GM21390 (cell line): ENCODE data around the gene PRADC1.
"Not testable (repeated sequence)": the region's sequence is repeated elsewhere in the genome, so short reads cannot be mapped to it uniquely, and the experiment has no call there.

Experiments used
- ATAC-seq: cut with Tn5 transposase; IDR thresholded peaks from one replicate; pipeline ENCODE4 v1.9.1; 2021; ENCODE audit not compliant: unreplicated experiment

PRADC1 gene

DNA sequence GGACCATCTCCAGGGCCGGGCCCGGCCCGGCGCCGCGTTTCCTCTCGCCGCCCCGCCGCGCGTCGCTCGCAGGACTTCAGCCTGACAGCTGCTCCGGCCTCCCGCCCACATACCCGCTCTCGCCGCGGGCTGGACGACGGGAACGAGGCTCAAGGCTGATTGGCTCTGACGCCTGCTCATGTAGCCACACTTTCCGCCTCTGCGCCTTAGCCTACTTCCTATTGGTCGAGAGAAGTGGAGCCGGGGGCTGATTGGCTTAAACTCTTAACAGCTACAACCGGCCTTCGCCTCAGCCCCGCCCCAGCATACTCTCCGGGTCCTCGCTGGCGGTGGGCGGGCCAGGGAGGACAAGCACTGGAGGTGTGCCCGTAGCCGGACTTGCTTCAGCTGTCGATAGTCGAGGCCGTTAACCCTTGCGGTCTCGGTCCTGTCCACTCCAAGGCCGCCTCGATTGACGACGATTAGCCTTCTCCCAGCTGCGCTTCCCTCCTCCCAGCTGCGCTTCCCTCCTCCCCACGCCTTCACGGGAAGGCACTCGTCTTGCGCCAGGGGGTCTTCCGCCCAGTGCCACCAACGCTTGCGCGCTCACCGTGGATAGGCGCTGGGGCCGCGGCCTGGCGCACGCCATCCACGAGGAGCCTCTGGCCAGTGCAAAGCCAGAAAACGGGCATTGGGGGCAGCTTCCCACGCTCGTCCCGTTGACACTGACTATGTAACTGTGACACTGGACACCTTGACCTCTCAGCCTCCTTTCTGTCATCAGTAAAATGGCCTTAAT is at the start of gene PRADC1:
Gene PRADC1, minus strand, starts transcription at position 86 of the 778 bp plus-strand sequence. Its CDS starts 79 bp downstream, at position 7.
- peak; percentile 89 for ATAC-seq

DNA sequence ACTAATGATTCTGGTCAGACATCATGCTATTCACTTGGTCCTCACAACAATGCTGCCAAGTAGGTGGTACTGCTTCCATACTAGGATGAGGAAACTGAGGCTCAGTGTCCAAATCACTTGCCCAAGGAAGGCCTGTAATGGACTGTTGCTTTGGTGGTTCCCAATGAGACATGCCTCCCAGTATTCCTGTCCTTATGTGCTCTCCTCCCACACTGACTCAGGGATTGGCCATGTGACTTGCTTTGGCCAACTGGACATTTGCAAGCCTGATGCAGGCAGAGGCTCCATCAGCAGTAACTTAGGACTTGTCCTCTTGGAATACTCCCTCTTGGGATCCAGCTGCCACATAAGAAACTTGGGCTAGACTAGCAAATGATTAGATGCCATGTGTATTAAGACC is 48.2 kb upstream of the PRADC1 start:
- ATAC-seq: no peak

- ATAC-seq: no peak
These were observed 46.8 kb upstream of the PRADC1 start for GRCh38 chr2:73279852-73280251.

- no peak for ATAC-seq
These were observed 39.2 kb upstream of the PRADC1 start for GRCh38 chr2:73272270-73272669.

DNA sequence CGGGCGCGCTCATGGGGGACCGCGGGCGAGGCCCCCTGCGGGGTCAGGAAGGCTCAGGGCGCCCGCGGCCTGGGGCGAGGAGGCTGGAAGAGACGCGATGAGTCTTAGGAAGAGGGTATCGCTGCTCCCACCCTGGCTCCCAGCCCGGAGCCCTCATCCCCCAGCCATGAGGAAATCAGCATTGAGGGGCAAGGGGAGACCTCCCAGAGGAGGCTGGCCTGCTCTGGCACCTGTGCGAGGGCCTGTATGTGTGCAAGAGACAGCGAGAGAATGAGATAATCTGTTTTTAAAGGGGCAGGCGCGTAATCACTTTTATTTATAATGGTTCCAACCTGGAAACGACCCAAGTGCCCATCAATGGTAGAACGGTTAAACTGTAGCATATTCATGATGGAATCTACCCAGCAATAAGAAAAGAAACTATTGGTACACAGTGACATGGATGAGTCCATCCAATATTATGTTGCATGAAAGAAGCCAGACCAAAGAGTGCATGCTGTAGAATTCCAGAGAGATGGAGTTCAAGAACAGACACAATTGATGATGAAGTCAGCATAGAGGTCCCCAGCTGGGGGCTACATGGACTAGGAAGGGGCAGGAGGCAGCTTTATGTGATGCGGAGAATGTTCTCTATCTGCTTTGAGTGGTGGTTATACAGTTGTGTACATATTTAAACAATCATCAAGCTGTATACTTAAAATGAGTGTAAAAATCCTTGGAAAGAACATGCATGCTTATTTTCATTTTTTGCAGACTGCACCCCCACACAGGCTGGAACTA is 36.8 kb upstream of the PRADC1 start:
- ATAC-seq: no peak

GRCh38 chr2:73268830-73269685 is 36.0 kb upstream of the PRADC1 start:
- no peak for ATAC-seq

DNA sequence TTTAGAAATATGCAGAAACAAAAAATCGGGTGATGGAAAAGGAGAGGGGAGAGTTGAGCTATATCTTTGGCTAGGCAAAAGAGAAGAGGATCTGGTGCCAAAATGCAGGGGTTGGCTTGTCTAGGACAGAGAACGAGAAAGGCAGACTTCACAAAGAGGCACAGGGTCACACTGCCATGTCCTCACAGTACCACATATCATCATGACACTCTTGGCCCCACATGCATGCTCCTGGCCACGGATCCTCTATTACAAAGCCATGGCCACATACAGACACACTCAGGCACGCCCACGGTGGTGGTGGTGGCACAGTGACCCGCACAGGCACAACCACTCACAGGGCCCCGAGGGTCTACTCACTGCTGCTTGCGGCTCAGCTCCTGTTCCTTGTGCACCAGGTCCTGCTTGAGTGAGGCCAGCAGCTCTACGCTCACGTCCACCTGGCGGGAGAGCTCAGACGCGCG is 35.4 kb upstream of the PRADC1 start:
- no peak for ATAC-seq

- ATAC-seq: no peak
These were observed 34.0 kb upstream of the PRADC1 start for GRCh38 chr2:73267008-73267407.

- no peak for ATAC-seq
These were observed 33.2 kb upstream of the PRADC1 start for GRCh38 chr2:73266061-73266901.

DNA sequence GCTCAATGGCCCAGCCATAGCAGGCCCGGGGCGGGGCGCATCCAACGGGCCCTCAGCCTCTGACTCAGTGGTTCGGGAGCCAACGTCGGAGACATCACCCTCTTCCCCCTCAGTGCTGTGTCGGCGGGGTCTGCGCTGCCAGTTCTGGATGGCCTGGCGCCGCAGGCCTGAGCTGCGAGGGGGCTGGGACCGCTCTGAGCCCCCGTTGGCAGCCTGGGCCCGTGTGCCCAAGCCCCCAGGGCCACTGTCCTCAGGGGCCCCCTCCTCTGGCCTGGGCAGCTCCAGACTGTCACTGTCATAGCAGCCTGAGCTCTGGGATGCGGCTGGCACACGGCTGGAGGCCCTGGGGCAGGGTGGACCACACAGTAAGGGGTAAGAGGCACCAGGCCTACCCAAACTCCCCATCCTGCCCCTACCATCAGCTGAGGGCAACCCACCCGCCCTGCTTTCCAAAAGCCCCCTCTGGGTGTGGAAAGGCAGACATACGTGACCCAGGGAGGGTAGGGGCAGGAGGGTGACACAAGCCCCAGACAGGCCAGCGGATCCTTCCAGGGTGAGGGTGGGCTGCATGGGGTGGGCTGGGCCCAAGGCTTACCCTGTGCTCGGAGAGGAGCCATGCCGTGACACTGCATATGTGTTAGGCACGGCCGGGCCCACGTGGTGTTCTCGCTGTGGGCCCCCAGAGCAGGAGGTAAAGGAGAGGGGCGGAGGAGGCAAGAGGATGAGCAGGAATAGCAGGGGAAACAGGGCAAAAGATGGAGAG is 32.4 kb upstream of the PRADC1 start:
- ATAC-seq: no peak

DNA sequence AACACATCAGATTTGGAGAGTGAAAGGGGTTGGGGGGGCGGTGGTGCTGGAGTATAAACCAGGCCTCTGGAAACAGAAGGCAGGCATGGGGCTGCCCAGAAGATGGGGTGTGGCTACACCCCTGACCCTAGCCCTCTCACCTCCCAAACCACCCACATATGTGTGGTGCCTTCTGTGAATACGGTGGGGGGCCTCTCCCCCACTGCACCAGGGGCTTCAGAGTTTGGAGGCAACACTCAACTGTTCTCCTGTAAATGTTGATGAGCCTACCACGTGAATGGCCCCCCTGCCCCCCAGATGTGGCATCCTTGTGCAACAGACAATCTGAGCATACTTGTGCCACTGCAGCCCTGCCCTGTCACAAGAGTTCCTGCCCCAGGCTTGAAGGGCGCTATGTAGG is 31.7 kb upstream of the PRADC1 start:
- no peak for ATAC-seq

- ATAC-seq: no peak
These were observed 31.2 kb upstream of the PRADC1 start for GRCh38 chr2:73264332-73264606.

DNA sequence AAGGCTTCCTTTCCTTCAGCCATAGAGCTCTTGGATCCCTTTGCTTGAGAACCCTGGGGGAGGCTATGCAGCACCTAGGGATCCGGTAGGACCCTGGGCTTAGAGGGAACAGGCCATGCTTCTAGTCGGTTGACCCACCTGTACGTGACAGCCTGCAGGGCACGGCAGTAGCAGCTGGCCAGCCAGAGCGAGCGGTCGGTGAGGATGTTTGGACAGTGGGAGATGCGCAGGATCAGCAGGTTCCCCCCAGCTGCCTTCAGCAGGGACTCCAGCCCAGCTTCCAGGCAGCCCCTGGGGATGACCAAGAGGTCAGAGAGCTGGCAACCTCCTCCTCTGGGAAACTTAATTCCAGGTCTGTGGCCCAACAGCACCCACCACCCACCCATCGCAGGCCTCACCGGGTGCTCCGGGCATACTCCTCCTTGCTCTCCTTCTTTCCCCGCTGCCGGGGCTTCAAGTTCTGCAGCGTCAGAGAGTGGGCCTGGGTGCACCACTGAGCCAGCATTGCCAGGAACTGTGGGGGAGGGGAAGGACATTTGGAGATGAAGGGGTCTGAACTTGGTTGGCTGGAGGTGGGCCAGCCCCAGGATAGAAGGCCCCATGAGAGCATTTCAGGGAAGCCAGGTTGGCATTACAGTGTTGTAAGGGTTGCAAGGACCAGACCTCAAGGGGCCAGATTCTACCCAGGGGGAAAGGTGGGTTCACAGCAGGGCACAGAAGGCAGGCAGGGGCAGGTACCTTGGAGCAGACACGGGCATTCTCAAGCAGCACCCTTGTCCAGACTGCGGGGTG is 30.7 kb upstream of the PRADC1 start:
- ATAC-seq: no peak

GRCh38 chr2:73262691-73263429 is 29.8 kb upstream of the PRADC1 start:
- not testable (repeated sequence) for ATAC-seq

DNA sequence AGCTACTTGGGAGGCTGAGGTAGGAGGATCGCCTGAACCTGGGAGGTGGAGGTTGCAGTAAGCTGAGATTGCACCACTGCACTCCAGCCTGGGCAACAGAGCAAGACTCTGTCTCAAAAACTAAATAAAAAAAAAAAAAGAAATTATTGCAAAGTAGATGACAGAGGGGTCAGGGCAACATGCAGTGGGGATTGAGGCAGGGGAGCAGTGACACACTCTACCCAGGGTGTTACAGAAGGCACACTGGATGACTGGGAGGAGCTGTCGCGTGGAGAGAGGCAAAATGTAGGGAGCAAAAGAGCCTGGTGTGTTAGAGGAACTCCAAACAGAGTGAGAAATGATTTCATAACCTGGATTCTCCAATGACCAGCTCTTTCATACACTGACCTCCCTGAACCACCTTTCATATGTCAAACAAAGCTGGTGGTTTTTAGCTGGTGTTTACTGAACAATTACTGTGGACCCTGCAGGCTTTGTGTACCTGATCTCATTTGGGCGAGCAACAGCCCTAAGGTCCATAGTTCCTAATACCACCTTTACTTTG is 29.1 kb upstream of the PRADC1 start:
- ATAC-seq: no peak

DNA sequence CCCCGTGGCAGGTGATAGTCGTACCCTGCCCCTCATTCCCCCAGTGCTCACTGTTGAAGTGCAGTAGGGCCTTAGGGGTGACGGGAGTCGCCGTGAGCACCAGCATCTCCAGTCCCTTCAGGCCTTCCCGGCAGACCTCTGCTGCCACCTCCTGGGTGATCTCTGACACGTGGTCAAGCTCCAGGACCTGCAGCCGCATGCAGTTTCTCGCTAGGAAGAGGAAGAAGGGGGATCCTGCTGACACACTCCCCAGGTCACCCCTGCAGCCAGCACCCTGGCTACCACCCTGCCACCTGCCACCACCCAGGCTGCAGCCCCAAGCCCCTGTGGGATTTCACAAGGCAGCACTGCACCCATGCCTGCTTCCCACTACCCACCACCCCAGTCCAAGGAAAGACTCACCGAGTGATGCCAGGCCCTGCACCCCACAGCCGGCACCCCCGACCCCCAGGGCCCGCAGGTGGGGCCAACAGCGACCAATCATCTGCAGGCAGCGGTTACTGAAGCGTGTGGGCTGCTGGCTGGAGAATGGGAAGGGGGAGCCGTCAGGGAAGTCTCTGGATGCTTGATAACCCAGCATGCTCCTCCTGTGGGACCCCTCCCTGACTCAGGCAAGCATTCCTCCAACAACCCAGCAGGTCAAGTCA is 27.4 kb upstream of the PRADC1 start:
- no peak for ATAC-seq

- ATAC-seq: no peak
These were observed 26.8 kb upstream of the PRADC1 start for GRCh38 chr2:73259704-73260337.
